ENCODE results near the gene VARS2. TPM values are rescaled to one million over a fixed set of nuclear protein-coding genes. Genes with fewer than 3 reads are reported as not detected.
A peak's percentile ranks its signal among the peaks of the same experiment; 100 is the strongest.

VARS2 gene
- total and polyA plus RNA-seq, 7 donors, result 6.7 to 23.0 (median 8.0) TPM

GRCh38 chr6:30890646-30891449 is 23.2 kb upstream of the VARS2 start:
- Histone ChIP-seq H3K27ac (no peak overlapping the region), H3K36me3 (peaks cover 5 to 61% (median 26%) of the 10 kb centered on the region in 4 donors), H3K9me3 (no peaks in the 10 kb centered on the region), H3K27me3 (no peaks in the 10 kb centered on the region), H3K4me3 (no peak overlapping the region), H3K4me1 (peaks cover 0 to 24% (median 22%) of the 10 kb centered on the region in 4 donors)
- WGBS, 2 donors, result 85 to 90% methylated on average over 12 of the region's 12 CpGs
- intact Hi-C loops (cut with DNase I), result no loop called here
- no peak for TF ChIP-seq POLR2AphosphoS5 (IDR thresholded peaks at IDR 0.05)
- no peak for TF ChIP-seq POLR2A (IDR thresholded peaks at IDR 0.05)
- no peak for TF ChIP-seq CTCF (IDR thresholded peaks at IDR 0.05)
- no peak for TF ChIP-seq EP300 (IDR thresholded peaks at IDR 0.05)
- no peak for DNase-seq

DNA sequence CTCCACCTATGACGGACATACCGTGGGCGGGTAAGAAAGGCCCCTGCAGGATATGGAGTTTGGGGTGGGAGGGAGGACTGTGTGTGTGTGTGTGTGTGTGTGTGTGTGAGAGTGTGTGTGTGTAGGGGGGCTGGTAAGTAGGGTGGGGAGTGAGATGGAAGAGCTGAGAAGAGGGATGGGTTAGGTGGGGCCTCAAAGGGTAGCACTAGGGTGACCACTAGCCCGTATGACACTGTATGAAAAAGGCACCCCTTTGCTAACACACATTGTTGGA is 22.7 kb upstream of the VARS2 start:
- no peak for TF ChIP-seq CTCF (IDR thresholded peaks at IDR 0.05)
- no peak for TF ChIP-seq POLR2AphosphoS5 (IDR thresholded peaks at IDR 0.05)
- no peak for TF ChIP-seq EP300 (IDR thresholded peaks at IDR 0.05)
- TF ChIP-seq POLR2A (IDR thresholded peaks at IDR 0.05), result no peak
- intact Hi-C loops (cut with DNase I), result no loop called here
- H3K27ac ChIP-seq, result no peak overlapping the region
- H3K4me3 ChIP-seq, result no peak overlapping the region
- WGBS, 2 donors, result 90 to 93% methylated on average over 4 of the region's 4 CpGs
- peaks cover 0 to 19% (median 16%) of the 10 kb centered on the region in 4 donors for H3K4me1 ChIP-seq
- no peaks in the 10 kb centered on the region for H3K9me3 ChIP-seq
- H3K36me3 ChIP-seq, result peaks cover 5 to 66% (median 27%) of the 10 kb centered on the region in 4 donors
- no peak for DNase-seq
- H3K27me3 ChIP-seq, result no peaks in the 10 kb centered on the region

- intact Hi-C loops (cut with DNase I), result no loop called here
- peaks cover 5 to 72% (median 30%) of the 10 kb centered on the region in 4 donors for H3K36me3 ChIP-seq
- DNase-seq, result peak; percentile 53
- H3K4me3 ChIP-seq, result no peak overlapping the region
- no peak overlapping the region for H3K27ac ChIP-seq
- WGBS, 2 donors, result 86 to 88% methylated on average over 21 of the region's 21 CpGs
- H3K9me3 ChIP-seq, result no peaks in the 10 kb centered on the region
- TF ChIP-seq POLR2A (IDR thresholded peaks at IDR 0.05) (no peak), CTCF (IDR thresholded peaks at IDR 0.05) (no peak), POLR2AphosphoS5 (IDR thresholded peaks at IDR 0.05) (no peak), EP300 (IDR thresholded peaks at IDR 0.05) (no peak)
- no peaks in the 10 kb centered on the region for H3K27me3 ChIP-seq
- peaks cover 0 to 13% (median 11%) of the 10 kb centered on the region in 4 donors for H3K4me1 ChIP-seq
Measured at GRCh38 chr6:30891816-30892538, 22.1 kb upstream of the VARS2 start.

DNA sequence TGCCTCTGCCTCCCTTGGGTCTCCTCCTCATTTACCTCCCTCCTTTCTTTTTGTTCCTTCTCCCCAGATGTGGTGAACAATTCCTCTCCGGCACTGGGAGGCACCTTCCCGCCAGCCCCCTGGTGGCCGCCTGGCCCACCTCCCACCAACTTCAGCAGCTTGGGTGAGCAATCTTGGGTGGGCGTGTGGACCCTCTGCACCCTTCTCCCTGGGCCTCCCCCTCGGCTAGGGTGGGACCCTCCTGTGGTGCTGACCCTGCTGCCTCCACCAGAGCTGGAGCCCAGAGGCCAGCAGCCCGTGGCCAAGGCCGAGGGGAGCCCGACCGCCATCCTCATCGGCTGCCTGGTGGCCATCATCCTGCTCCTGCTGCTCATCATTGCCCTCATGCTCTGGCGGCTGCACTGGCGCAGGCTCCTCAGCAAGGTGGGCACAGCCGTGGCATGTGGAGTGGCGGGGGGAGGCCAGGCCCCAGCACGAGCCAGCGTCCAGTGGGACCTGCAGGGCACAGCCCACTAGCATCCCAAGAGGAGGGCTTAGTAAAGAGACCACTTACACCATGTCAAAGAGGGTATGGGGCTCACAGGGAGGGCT is 20.9 kb upstream of the VARS2 start:
- H3K36me3 ChIP-seq, result peaks cover 13 to 83% (median 40%) of the 10 kb centered on the region in 4 donors
- no peak overlapping the region for H3K27ac ChIP-seq
- H3K4me1 ChIP-seq, result peaks cover 0 to 13% (median 10%) of the 10 kb centered on the region in 4 donors
- intact Hi-C loops (cut with DNase I), result no loop called here
- 91 to 92% methylated on average over 16 of the region's 16 CpGs for WGBS, 2 donors
- no peak overlapping the region for H3K4me3 ChIP-seq
- H3K27me3 ChIP-seq, result no peaks in the 10 kb centered on the region
- DNase-seq, result peak; percentile 62
- H3K9me3 ChIP-seq, result no peaks in the 10 kb centered on the region
- TF ChIP-seq EP300 (IDR thresholded peaks at IDR 0.05) (no peak), CTCF (IDR thresholded peaks at IDR 0.05) (no peak), POLR2A (IDR thresholded peaks at IDR 0.05) (no peak), POLR2AphosphoS5 (IDR thresholded peaks at IDR 0.05) (no peak)

Measured in sigmoid colon (tissue), 7 donors.